HepG2 (cell line): ENCODE measurements around the gene B3GALNT1. TPM values are rescaled to one million over a fixed set of nuclear protein-coding genes. Genes with fewer than 3 reads are reported as not detected.

ENCODE experiments used
- ATAC-seq: fragments of 200-7000 bp; cut with Tn5 transposase; 3 replicates; pipeline ENCODE4 v1.9.1; 2020; ENCODE audit warnings: mild to moderate bottlenecking, moderate library complexity
- BruUV-seq: library from RNA; stranded (reverse); fragments of 400-500 nt; replicated peaks from 2 replicates; lab custom pipeline; 2021; lab: Mats Ljungman, UMichigan
- CTCF ChIA-PET: fragments of 300-600 bp; formaldehyde crosslinking; extraction: SDS; loops from one replicate; lab custom pipeline; 2021; ENCODE audit warnings: low total read pairs, inconsistent platforms, low intra/inter-chr PET ratio; lab: Yijun Ruan, JAX
- POLR2A ChIA-PET: fragments of 350-600 bp; sonication (Branson Sonifier 250); formaldehyde crosslinking; loops from one replicate; lab custom pipeline; 2020; ENCODE audit warnings: antibody characterized with exemption, inconsistent platforms; lab: Yijun Ruan, JAX
- DNase-seq: peaks from one replicate; pipeline ENCODE4 v3.0.0-alpha.2; 2015; ENCODE audit warnings: low spot score
- FAIRE-seq: peaks from 3 replicates; lab custom pipeline; 2011; peaks lifted over from hg19 to GRCh38; lab: Jason Lieb, UNC
- H2AFZ ChIP-seq: one replicate; pipeline ENCODE4 v1.6.1; 2011; ENCODE audit warnings: low read length, inconsistent platforms
- H3K27ac ChIP-seq: fragments of 300-600 bp; 3 replicates; pipeline ENCODE4 v1.8.0; 2011; ENCODE audit warnings: mixed run types, mild to moderate bottlenecking, mixed read lengths, low read length, inconsistent platforms; ENCODE audit not compliant: insufficient read depth; ENCODE audit errors: extremely low read length
- H3K27me3 ChIP-seq, 2 experiments: fragments of 200-600 bp in 1 of 2; 2 replicates in 1 of 2; 3 replicates in 1 of 2; pipeline versions ENCODE4 v1.6.0 to v1.8.0; 2011; ENCODE audit warnings: low read length in 2 of 2, mild to moderate bottlenecking in 2 of 2, moderate library complexity in 2 of 2, inconsistent platforms in 1 of 2; ENCODE audit not compliant: insufficient read depth in 2 of 2, control insufficient read depth in 1 of 2
- H3K36me3 ChIP-seq, 2 experiments: fragments of 200-600 bp in 1 of 2; replicated peaks in 1 of 2; 2 replicates in 1 of 2; 3 replicates in 1 of 2; pipeline versions ENCODE4 v1.5.1 to v1.8.0; 2011; ENCODE audit warnings: low read length in 2 of 2, inconsistent platforms in 1 of 2; ENCODE audit not compliant: insufficient read depth in 2 of 2, control insufficient read depth in 1 of 2
- H3K4me1 ChIP-seq: 2 replicates; pipeline ENCODE4 v1.5.1; 2012; ENCODE audit warnings: low read length, inconsistent platforms; ENCODE audit not compliant: insufficient read depth
- H3K4me2 ChIP-seq: 2 replicates; pipeline ENCODE4 v1.6.0; 2011; ENCODE audit warnings: low read depth, low read length, inconsistent platforms
- H3K4me3 ChIP-seq, 3 experiments: fragments of 200-600 bp in 1 of 3; sonication (generic), shearing (Covaris generic) in 1 of 3; replicated peaks in 1 of 3; 2 replicates each; pipeline ENCODE4 v1.5.1; 2011 to 2016; ENCODE audit warnings: low read length in 3 of 3, inconsistent platforms in 2 of 3, low read depth in 2 of 3, mild to moderate bottlenecking in 2 of 3, control low read depth in 1 of 3, mixed read lengths in 1 of 3; ENCODE audit not compliant: insufficient read depth in 1 of 3
- H3K79me2 ChIP-seq: one replicate; pipeline ENCODE4 v1.6.1; 2011; ENCODE audit warnings: low read length, inconsistent platforms; ENCODE audit not compliant: insufficient read depth
- H3K9ac ChIP-seq: 2 replicates; pipeline ENCODE4 v1.6.0; 2011; ENCODE audit warnings: mild to moderate bottlenecking, low read depth, low read length, inconsistent platforms; ENCODE audit not compliant: insufficient read depth
- H3K9me3 ChIP-seq: 2 replicates; pipeline ENCODE4 v1.5.1; 2012; ENCODE audit warnings: mild to moderate bottlenecking, low read length
- H4K20me1 ChIP-seq: 2 replicates; pipeline ENCODE4 v1.6.0; 2011; ENCODE audit warnings: inconsistent platforms, mild to moderate bottlenecking, low read length, moderate library complexity; ENCODE audit not compliant: insufficient read depth
- ASH2L ChIP-seq: fragments of 300-600, 200-600 bp; sonication (generic); IDR thresholded peaks from 2 replicates; pipeline ENCODE4 v1.7.0; 2017; ENCODE audit warnings: low read depth, mild to moderate bottlenecking, moderate library complexity, mixed read lengths, low read length; ENCODE audit not compliant: insufficient read length
- FOXJ3 ChIP-seq: sonication (generic); formaldehyde crosslinking; IDR thresholded peaks from 2 replicates; pipeline ENCODE4 v1.4.0; 2020; ENCODE audit warnings: missing genetic modification reagents, mild to moderate bottlenecking, borderline replicate concordance
- HDAC2 ChIP-seq: sonication (generic); formaldehyde crosslinking; IDR thresholded peaks from 2 replicates; pipeline ENCODE4 v1.4.0; 2020; ENCODE audit warnings: missing genetic modification reagents
- HES4 ChIP-seq: sonication (generic); formaldehyde crosslinking; IDR thresholded peaks from 2 replicates; pipeline ENCODE4 v1.9.0; 2021; ENCODE audit warnings: mild to moderate bottlenecking, missing genetic modification reagents, borderline replicate concordance
- IKZF4 ChIP-seq: sonication (generic); formaldehyde crosslinking; IDR thresholded peaks from 2 replicates; pipeline ENCODE4 v1.5.1; 2020; ENCODE audit warnings: borderline replicate concordance, mild to moderate bottlenecking, low read depth, missing genetic modification reagents; ENCODE audit errors: not compliant biosample characterization
- PHF20 ChIP-seq: sonication (generic); formaldehyde crosslinking; IDR thresholded peaks from 2 replicates; pipeline ENCODE4 v1.5.0; 2020; ENCODE audit warnings: mild to moderate bottlenecking, missing genetic modification reagents
- SSRP1 ChIP-seq: IDR thresholded peaks from 2 replicates; pipeline ENCODE4 v1.6.1; 2016; ENCODE audit warnings: control low read depth
- ZBTB39 ChIP-seq: sonication (generic); formaldehyde crosslinking; IDR thresholded peaks from 2 replicates; pipeline ENCODE4 v1.5.0; 2020; ENCODE audit warnings: missing genetic modification reagents
- ZBTB42 ChIP-seq: sonication (generic); formaldehyde crosslinking; IDR thresholded peaks from 2 replicates; pipeline ENCODE4 v1.5.0; 2020; ENCODE audit warnings: mild to moderate bottlenecking, missing genetic modification reagents
- ZMYM3 ChIP-seq: sonication (generic); formaldehyde crosslinking; IDR thresholded peaks from 2 replicates; pipeline ENCODE4 v1.5.1; 2020; ENCODE audit warnings: mild to moderate bottlenecking, missing genetic modification reagents
- ZNF143 ChIP-seq: sonication (generic); formaldehyde crosslinking; IDR thresholded peaks from 2 replicates; pipeline ENCODE4 v1.4.0; 2020; ENCODE audit warnings: missing genetic modification reagents
- WGBS: methylation state at CpG from one replicate; pipeline ENCODE4 v1.1.6; 2017; ENCODE audit warnings: low lambda C conversion rate; 5-methylcytosine and 5-hydroxymethylcytosine counted together
- in situ Hi-C: cut with HindIII; loops from 2 replicates; pipeline ENCODE4 v1.10.0; 2017; ENCODE audit warnings: low pct_unique_long_range_greater_than_20kb; ENCODE audit not compliant: extremely low pct_ligation_motif_present
- intact Hi-C: fragments of 100-400 bp; cut with micrococcal nuclease; formaldehyde crosslinking; loops from one replicate; pipeline ENCODE4 v1.10.0; 2022; ENCODE audit not compliant: unreplicated experiment
- polyA plus RNA-seq, 8 experiments: library from polyadenylated mRNA; depleted of rRNA in 3 of 8; stranded (reverse) in 7 of 8; unstranded in 1 of 8; fragments of >200 nt; fragmentation: Illumina TruSeq in 4 of 8; extraction: Trizol in 4 of 8; gene quantifications; 2 replicates each; pipeline versions ENCODE4 v1.2.1 to v1.2.3, GENCODE V29; 2011 to 2016; ENCODE audit warnings: low read depth in 4 of 8, missing spikeins in 1 of 8, mixed read lengths in 1 of 8; ENCODE audit not compliant: insufficient read depth in 1 of 8
- total RNA-seq, 5 experiments: library from RNA; depleted of rRNA; stranded (reverse); fragments of >200 nt; fragmentation: Illumina TruSeq; extraction: Trizol; gene quantifications; 2 replicates each; pipeline ENCODE4 v1.2.3, GENCODE V29; 2016; ENCODE audit warnings: low read depth in 1 of 5
- TF ChIP-seq, protein P1 (sequence below), 2 experiments: fragments of 450-650 bp in 1 of 2; sonication (generic) in 1 of 2; formaldehyde crosslinking; IDR thresholded peaks; 2 replicates each; pipeline versions ENCODE4 v1.5.0 to v1.8.0; 2020 to 2022; ENCODE audit warnings: mild to moderate bottlenecking in 1 of 2, missing genetic modification reagents in 1 of 2

Gene B3GALNT1
- total and polyA plus RNA-seq, 2 of the 13 experiments (the other 11 are each of a cell fraction or from before 2014, with no cell fraction given), result not detected

- TF ChIP-seq, protein P1, sequence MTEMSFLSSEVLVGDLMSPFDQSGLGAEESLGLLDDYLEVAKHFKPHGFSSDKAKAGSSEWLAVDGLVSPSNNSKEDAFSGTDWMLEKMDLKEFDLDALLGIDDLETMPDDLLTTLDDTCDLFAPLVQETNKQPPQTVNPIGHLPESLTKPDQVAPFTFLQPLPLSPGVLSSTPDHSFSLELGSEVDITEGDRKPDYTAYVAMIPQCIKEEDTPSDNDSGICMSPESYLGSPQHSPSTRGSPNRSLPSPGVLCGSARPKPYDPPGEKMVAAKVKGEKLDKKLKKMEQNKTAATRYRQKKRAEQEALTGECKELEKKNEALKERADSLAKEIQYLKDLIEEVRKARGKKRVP (CRISPR knock-in tag; IDR thresholded peaks at IDR 0.05), result no peak
- no peak for TF ChIP-seq ASH2L
- no peak for TF ChIP-seq IKZF4
- TF ChIP-seq ZNF143 (CRISPR knock-in tag), result no peak
- TF ChIP-seq PHF20, result no peak
- no peak for TF ChIP-seq ZBTB42 (CRISPR knock-in tag)
These were observed 53.3 kb downstream of the B3GALNT1 start (continued) for GRCh38 chr3:161051856-161052255.

- ATAC-seq (no peak), DNase-seq (no peak), FAIRE-seq (no peak)
- no peak overlapping the region for H3K4me3 ChIP-seq
- no TSS peak for BruUV-seq
- intact Hi-C loops, result no loop called here
- H3K4me2 ChIP-seq, result no peak overlapping the region
- 50% methylated on average over 3 of the region's 3 CpGs for WGBS
- H3K9ac ChIP-seq, result no peak overlapping the region
- no peaks in the 10 kb centered on the region for H3K4me1 ChIP-seq
- CTCF ChIA-PET, result no interaction called here
- H3K9me3 ChIP-seq, result no peaks in the 10 kb centered on the region
- peaks cover 0 to 2% of the 10 kb centered on the region in 2 experiments; a peak in 1 of 5 replicates for H3K27me3 ChIP-seq
- POLR2A ChIA-PET, result no interaction called here
- H3K27ac ChIP-seq, result no peak overlapping the region
- H4K20me1 ChIP-seq, result no peaks in the 10 kb centered on the region
- no peak for TF ChIP-seq FOXJ3 (CRISPR knock-in tag)
- TF ChIP-seq SSRP1 (CRISPR knock-in tag), result no peak
- TF ChIP-seq HDAC2 (CRISPR knock-in tag), result no peak
- no peak for TF ChIP-seq ZBTB39 (CRISPR knock-in tag)
- TF ChIP-seq ZMYM3 (CRISPR knock-in tag), result no peak
- no peak for TF ChIP-seq HES4 (CRISPR knock-in tag)
- in situ Hi-C loops, result no loop called here
- no peak overlapping the region for H2AFZ ChIP-seq
- no peaks in the 10 kb centered on the region for H3K79me2 ChIP-seq
- no peaks in the 10 kb centered on the region for H3K36me3 ChIP-seq
These were observed 54.2 kb downstream of the B3GALNT1 start for GRCh38 chr3:161050935-161051334.
